ENCODE results near the gene PRODH2.

PRODH2 gene

GRCh38 chr19:35789978-35790944, 22.4 kb downstream of the PRODH2 start:
- H3K36me3 ChIP-seq (replicated peaks) = no peaks in the 10 kb centered on the region
- TF ChIP-seq CTCF (IDR thresholded peaks at IDR 0.05; ENCODE audit: low read depth, low read length, missing control alignments) = no peak
- no peaks in the 10 kb centered on the region for H3K27me3 ChIP-seq (replicated peaks)
- in situ Hi-C loops (cut with HindIII; ENCODE audit: low pct_ligation_motif_present, low sequenced_read_pairs) = no loop called here
- H3K4me3 ChIP-seq (ENCODE audit: low read depth, low read length) = no peak overlapping the region
- no peak overlapping the region for H3K27ac ChIP-seq
- no peak for DNase-seq

GRCh38 chr19:35789195-35789977, 23.3 kb downstream of the PRODH2 start:
- in situ Hi-C loops (cut with HindIII; ENCODE audit: low pct_ligation_motif_present, low sequenced_read_pairs) = no loop called here

GRCh38 chr19:35788205-35788960, 24.3 kb downstream of the PRODH2 start:
- Histone ChIP-seq H3K4me3 (ENCODE audit: low read depth, low read length) (no peak overlapping the region), H3K27me3 (replicated peaks) (no peaks in the 10 kb centered on the region), H3K27ac (no peak overlapping the region), H3K36me3 (replicated peaks) (no peaks in the 10 kb centered on the region)
- DNase-seq = no peak
- TF ChIP-seq CTCF (IDR thresholded peaks at IDR 0.05; ENCODE audit: low read depth, low read length, missing control alignments) = no peak
- in situ Hi-C loops (cut with HindIII; ENCODE audit: low pct_ligation_motif_present, low sequenced_read_pairs) = no loop called here

More at GRCh38 chr19:35789195-35789977, 23.3 kb downstream of the PRODH2 start:
- Histone ChIP-seq H3K4me3 (ENCODE audit: low read depth, low read length) (no peak overlapping the region), H3K27ac (no peak overlapping the region), H3K36me3 (replicated peaks) (no peaks in the 10 kb centered on the region), H3K27me3 (replicated peaks) (no peaks in the 10 kb centered on the region)
- no peak for DNase-seq
- TF ChIP-seq CTCF (IDR thresholded peaks at IDR 0.05; ENCODE audit: low read depth, low read length, missing control alignments) = no peak

- H3K27ac ChIP-seq = no peak overlapping the region
- TF ChIP-seq CTCF (IDR thresholded peaks at IDR 0.05; ENCODE audit: low read depth, low read length, missing control alignments) = no peak
- no peak overlapping the region for H3K4me3 ChIP-seq (ENCODE audit: low read depth, low read length)
- in situ Hi-C loops (cut with HindIII; ENCODE audit: low pct_ligation_motif_present, low sequenced_read_pairs) = no loop called here
- no peaks in the 10 kb centered on the region for H3K27me3 ChIP-seq (replicated peaks)
- DNase-seq = no peak
- no peaks in the 10 kb centered on the region for H3K36me3 ChIP-seq (replicated peaks)
Measured at GRCh38 chr19:35787227-35787799, 25.3 kb downstream of the PRODH2 start.
